Kidney (tissue), 14 donors: ENCODE data around the gene RER1. TPM values are rescaled to one million over a fixed set of nuclear protein-coding genes. Genes with fewer than 3 reads are reported as not detected.

Experiments
- DNase-seq, 5 donors: peaks; one replicate each; pipeline ENCODE4 v3.0.0-alpha.2; 2013 to 2020
- FAIRE-seq: peaks from 2 replicates; lab custom pipeline; 2012; peaks lifted over from hg19 to GRCh38; lab: Jason Lieb, UNC
- H3K27ac ChIP-seq, 2 donors: one replicate each; pipeline ENCODE4 v1.7.0; 2013; ENCODE audit warnings: low read depth in 2 of 2, low read length in 2 of 2, inconsistent platforms in 1 of 2
- H3K27me3 ChIP-seq: one replicate; pipeline ENCODE4 v1.7.1; 2013; ENCODE audit warnings: low read length, inconsistent platforms; ENCODE audit not compliant: control insufficient read depth, insufficient read depth
- H3K36me3 ChIP-seq, 3 donors: one replicate each; pipeline versions ENCODE4 v1.7.0 to v1.7.1; 2013; ENCODE audit warnings: low read length in 3 of 3, control low read depth in 1 of 3, inconsistent platforms in 1 of 3; ENCODE audit not compliant: insufficient read depth in 3 of 3, control insufficient read depth in 2 of 3
- H3K4me1 ChIP-seq, 3 donors: one replicate each; pipeline versions ENCODE4 v1.7.0 to v1.7.1; 2013; ENCODE audit warnings: low read length in 3 of 3, inconsistent platforms in 1 of 3, low read depth in 1 of 3; ENCODE audit not compliant: control insufficient read depth in 2 of 3, insufficient read depth in 2 of 3
- H3K4me3 ChIP-seq, 3 donors: one replicate each; pipeline versions ENCODE4 v1.7.0 to v1.8.1; 2013; ENCODE audit warnings: low read length in 3 of 3, control low read depth in 1 of 3, inconsistent platforms in 1 of 3
- H3K9ac ChIP-seq, 3 donors: one replicate each; pipeline versions ENCODE4 v1.7.0 to v1.7.1; 2013; ENCODE audit warnings: low read length in 3 of 3, control low read depth in 1 of 3, inconsistent platforms in 1 of 3
- H3K9me3 ChIP-seq, 3 donors: one replicate each; pipeline versions ENCODE4 v1.7.0 to v1.7.1; 2013; ENCODE audit warnings: low read length in 3 of 3, control low read depth in 1 of 3, inconsistent platforms in 1 of 3; ENCODE audit not compliant: control insufficient read depth in 2 of 3, insufficient read depth in 1 of 3
- CTCF ChIP-seq: IDR thresholded peaks from 3 replicates; pipeline ENCODE4 v1.5.1; 2012; ENCODE audit warnings: mild to moderate bottlenecking, moderate library complexity, borderline replicate concordance; ENCODE audit not compliant: insufficient read depth; ENCODE audit errors: extremely low read depth
- intact Hi-C: fragments of 100-400 bp; cut with DNase I; formaldehyde crosslinking; loops from one replicate; pipeline ENCODE4 v1.11.1; 2022
- polyA plus RNA-seq: library from polyadenylated mRNA; stranded (reverse); fragments of 350-450 nt; fragmentation: Illumina TruSeq; extraction: RNeasy Lipid Tissue Mini Kit (QIAGEN cat#74804); gene quantifications from one replicate; pipeline ENCODE4 v1.2.3, GENCODE V29; 2014; ENCODE audit warnings: low read depth, low replicate concordance; ENCODE audit not compliant: insufficient read depth
- total RNA-seq: library from RNA; stranded (reverse); fragmentation: NEBNext Ultra II Directional; extraction: Animal tissue kit (Norgen Biotek cat#: 25700); gene quantifications from one replicate; pipeline ENCODE4 v1.2.1, GENCODE V29; 2021
- donor health status: control.
- donor health status: control.
- donor health status: control.
- donor health status: control.
- donor health status: control.
- donor health status: DM: yes; HTN: yes; CAD: no.
- donor health status: Normal renal cell carcinoma (clear cell type).

RER1 gene
- total and polyA plus RNA-seq, 2 donors from 2014 or later, result 158 to 162 TPM

- Histone ChIP-seq H3K36me3 (no peaks in the 10 kb centered on the region), H3K9me3 (no peaks in the 10 kb centered on the region), H3K4me1 (no peaks in the 10 kb centered on the region), H3K27me3 (peaks cover 5% of the 10 kb centered on the region), H3K9ac (no peak overlapping the region), H3K4me3 (no peak overlapping the region), H3K27ac (no peak overlapping the region)
- TF ChIP-seq CTCF, result no peak
- intact Hi-C loops, result no loop called here
- FAIRE-seq, result no peak
- no peak for DNase-seq
Observed at GRCh38 chr1:2448098-2448445, 56.4 kb downstream of the RER1 start.

GRCh38 chr1:2449636-2450454 lies 58.2 kb downstream of the RER1 start:
- intact Hi-C loops, result no loop called here
- H3K9ac ChIP-seq, result no peak overlapping the region
- no peak overlapping the region for H3K27ac ChIP-seq
- H3K36me3 ChIP-seq, result no peaks in the 10 kb centered on the region
- no peaks in the 10 kb centered on the region for H3K4me1 ChIP-seq
- no peak for FAIRE-seq
- no peak overlapping the region for H3K4me3 ChIP-seq
- no peak for TF ChIP-seq CTCF
- no peaks in the 10 kb centered on the region for H3K9me3 ChIP-seq
- H3K27me3 ChIP-seq, result no peaks in the 10 kb centered on the region
- no peak for DNase-seq

- H3K27me3 ChIP-seq, result no peaks in the 10 kb centered on the region
- peak in 3 of 5 donors; percentile 43 to 44 (median 43) for DNase-seq
- no peak overlapping the region for H3K9ac ChIP-seq
- no peaks in the 10 kb centered on the region for H3K9me3 ChIP-seq
- no peaks in the 10 kb centered on the region for H3K4me1 ChIP-seq
- intact Hi-C loops, result no loop called here
- TF ChIP-seq CTCF, result no peak
- no peak for FAIRE-seq
- H3K4me3 ChIP-seq, result no peak overlapping the region
- no peak overlapping the region for H3K27ac ChIP-seq
- no peaks in the 10 kb centered on the region for H3K36me3 ChIP-seq
Observed at GRCh38 chr1:2451741-2452140, 60.1 kb downstream of the RER1 start.
